ENCODE results near the gene LCE7A.
A peak's percentile ranks its signal among the peaks of the same experiment; 100 is the strongest.

Gene LCE7A

DNA sequence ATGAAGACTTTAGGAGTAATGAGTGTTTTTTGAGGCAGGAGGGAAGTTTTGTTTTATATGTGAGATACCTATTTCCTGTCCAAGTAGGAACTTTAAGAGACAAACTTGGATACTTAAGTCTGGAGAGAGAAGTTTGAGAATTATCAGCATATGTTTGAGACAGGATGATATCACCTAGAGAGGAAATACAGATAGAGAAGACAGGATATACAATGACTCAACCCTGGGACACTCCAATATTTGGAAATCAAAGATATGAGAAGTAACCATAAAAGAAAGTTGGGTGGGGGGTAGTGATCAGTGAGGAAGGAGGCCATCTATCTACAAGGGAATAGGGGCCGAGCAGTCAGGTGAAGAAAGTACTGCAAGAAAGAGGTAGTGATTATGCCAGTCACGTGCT, 6.5 kb downstream of the LCE7A start:
- H3K4me3 ChIP-seq (ENCODE audit: low read length) = no peak overlapping the region
- peak; percentile 52 for DNase-seq (ENCODE audit: low read depth)
- TF ChIP-seq, protein P1, sequence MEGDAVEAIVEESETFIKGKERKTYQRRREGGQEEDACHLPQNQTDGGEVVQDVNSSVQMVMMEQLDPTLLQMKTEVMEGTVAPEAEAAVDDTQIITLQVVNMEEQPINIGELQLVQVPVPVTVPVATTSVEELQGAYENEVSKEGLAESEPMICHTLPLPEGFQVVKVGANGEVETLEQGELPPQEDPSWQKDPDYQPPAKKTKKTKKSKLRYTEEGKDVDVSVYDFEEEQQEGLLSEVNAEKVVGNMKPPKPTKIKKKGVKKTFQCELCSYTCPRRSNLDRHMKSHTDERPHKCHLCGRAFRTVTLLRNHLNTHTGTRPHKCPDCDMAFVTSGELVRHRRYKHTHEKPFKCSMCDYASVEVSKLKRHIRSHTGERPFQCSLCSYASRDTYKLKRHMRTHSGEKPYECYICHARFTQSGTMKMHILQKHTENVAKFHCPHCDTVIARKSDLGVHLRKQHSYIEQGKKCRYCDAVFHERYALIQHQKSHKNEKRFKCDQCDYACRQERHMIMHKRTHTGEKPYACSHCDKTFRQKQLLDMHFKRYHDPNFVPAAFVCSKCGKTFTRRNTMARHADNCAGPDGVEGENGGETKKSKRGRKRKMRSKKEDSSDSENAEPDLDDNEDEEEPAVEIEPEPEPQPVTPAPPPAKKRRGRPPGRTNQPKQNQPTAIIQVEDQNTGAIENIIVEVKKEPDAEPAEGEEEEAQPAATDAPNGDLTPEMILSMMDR (IDR thresholded peaks at IDR 0.05; ENCODE audit: insufficient read depth, low read depth, low read length, missing control alignments) = no peak

DNA sequence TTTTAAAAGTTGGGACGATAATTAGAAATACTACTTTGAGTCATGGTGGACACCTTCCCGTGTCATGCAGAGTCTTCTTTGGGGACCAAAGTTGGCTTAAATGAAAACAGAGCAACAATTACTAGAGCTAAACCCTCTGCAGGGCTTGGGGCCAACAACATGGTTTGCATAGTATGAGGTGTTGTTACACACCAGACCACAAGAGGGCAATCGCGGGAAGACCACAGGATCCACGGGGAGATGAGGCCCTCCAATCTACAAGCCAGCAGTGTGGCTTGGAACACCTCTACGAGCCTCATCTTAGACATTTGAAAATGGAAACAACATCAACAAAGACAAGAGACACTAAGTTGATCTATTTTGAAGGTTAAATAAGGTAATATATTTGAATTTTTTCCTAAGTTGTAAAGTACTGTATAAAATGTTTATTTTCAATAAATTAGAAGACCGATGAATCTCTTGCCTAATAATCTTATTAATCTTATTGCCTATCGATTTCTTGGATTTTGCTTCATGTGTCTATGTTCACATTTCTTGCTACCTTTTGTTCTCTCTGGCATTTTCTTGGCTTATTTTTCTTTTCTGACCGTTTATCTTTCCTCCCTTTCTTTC, 10.1 kb downstream of the LCE7A start:
- H3K4me3 ChIP-seq (ENCODE audit: low read length) = no peak overlapping the region
- TF ChIP-seq, protein P1 (IDR thresholded peaks at IDR 0.05; ENCODE audit: insufficient read depth, low read depth, low read length, missing control alignments) = peak; percentile 93
- peak; percentile 77 for DNase-seq (ENCODE audit: low read depth)

DNA sequence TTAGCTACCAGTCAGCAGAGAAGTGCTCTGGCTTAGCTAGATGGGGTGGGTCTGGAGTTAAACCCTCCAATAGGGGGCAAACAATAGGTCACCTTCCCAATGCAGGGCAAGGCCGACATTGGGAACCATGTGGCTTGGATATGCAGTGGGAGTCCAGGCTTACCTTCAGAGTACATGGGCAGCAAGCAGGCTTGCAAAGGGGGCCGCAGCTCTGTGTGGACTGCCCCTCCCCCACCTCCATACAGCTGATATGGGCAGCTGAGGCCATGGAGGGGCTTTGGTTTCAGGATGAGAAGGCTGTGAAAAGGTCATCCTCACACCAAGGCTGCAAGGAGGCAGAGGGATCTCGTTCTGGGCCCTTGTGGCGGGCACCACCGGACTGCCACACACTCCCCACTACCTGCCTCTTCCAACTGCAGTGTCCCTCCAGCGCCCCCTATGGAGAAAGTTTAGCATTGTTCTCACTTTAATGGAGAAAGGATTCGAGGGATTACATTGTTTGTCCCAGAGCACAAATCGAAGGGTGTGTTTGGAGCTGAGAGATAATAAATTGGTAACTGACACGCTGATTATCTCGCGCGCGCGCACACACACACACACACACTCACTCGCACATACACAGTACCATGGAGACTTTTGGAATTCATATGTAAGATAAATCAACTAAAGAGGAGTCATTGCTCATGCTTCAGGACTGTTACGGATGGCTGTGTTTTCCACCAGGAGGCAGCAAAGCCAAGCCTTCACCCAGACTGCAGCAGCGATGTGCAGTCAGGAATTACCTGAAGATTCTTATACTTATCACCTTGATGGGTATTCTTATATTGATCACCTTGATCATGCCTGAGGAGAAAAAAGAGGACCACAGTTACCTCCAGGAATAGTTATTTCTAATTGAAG, 11.3 kb downstream of the LCE7A start:
- no peak overlapping the region for H3K4me3 ChIP-seq (ENCODE audit: low read length)
- peak; percentile 84 for DNase-seq (ENCODE audit: low read depth)
- TF ChIP-seq, protein P1 (IDR thresholded peaks at IDR 0.05; ENCODE audit: insufficient read depth, low read depth, low read length, missing control alignments) = peak; percentile 83

DNA sequence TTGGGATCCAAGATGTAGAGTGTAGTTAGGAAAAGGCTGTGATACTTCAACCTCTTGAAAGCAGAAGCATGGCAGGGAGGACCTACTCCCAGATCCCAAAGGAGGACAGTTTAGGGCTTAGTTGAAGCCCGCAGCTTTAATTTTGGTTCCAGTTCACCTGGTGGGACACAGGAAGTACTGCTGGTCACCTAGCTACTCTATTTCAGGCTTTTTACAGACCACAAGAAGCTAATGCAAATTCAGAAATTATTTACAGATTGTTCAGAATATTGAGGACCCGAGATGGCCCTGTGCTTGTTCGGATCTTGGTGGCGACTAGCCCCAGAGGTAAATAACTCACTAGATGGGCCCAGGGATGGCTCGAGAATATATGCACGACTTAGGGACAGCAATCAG, 11.9 kb downstream of the LCE7A start:
- DNase-seq (ENCODE audit: low read depth) = no peak
- TF ChIP-seq, protein P1 (IDR thresholded peaks at IDR 0.05; ENCODE audit: insufficient read depth, low read depth, low read length, missing control alignments) = no peak
- no peak overlapping the region for H3K4me3 ChIP-seq (ENCODE audit: low read length)

DNA sequence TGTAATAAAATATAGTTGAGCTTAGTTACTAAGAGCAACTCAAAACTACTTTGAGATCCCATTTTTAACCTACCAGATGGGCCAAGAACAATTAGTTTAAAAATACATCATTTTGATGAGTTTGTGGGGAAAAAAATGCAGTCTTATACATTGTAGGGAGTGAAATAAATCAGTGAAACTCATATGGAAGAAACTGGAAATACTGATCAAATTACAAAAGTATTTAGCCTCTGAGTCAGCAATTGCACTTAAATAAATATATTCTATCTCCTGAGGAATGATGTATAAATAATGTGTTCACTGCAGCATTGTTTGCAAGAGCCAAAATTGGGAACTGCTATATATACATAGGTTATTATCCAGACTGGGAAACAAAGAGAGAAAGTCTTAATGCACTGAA, 13.7 kb downstream of the LCE7A start:
- no peak overlapping the region for H3K4me3 ChIP-seq (ENCODE audit: low read length)
- TF ChIP-seq, protein P1 (IDR thresholded peaks at IDR 0.05; ENCODE audit: insufficient read depth, low read depth, low read length, missing control alignments) = no peak
- DNase-seq (ENCODE audit: low read depth) = peak; percentile 49

DNA sequence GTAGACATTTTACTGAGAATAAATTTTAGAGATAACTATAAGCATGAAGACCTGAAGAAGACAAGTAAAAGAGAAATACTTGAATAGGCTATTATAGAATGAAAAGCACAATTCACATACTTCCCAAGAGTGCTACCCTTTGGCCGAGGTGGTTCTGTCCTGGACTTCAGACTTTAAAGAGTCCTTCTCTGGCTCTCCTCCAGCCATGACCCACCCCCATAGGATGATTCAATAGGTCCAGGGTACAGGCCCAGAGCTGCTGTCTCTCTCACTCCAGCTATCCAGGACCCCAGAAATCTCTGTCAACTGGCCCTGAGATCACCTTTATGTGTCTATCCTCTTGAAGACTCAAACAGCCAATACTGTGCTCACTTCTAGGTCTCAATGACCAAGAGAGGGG, 17.0 kb downstream of the LCE7A start:
- no peak overlapping the region for H3K4me3 ChIP-seq (ENCODE audit: low read length)
- TF ChIP-seq, protein P1 (IDR thresholded peaks at IDR 0.05; ENCODE audit: insufficient read depth, low read depth, low read length, missing control alignments) = no peak
- no peak for DNase-seq (ENCODE audit: low read depth)
